Epithelial cell of esophagus (primary cell): ENCODE measurements around the gene TCP11.

Source experiments
- DNase-seq: peaks from one replicate; pipeline ENCODE4 v3.0.0; 2010; ENCODE audit warnings: low read depth
- H3K4me3 ChIP-seq: 2 replicates; pipeline ENCODE4 v1.5.1; 2011; ENCODE audit warnings: mild to moderate bottlenecking, low read length, control low read depth
- CTCF ChIP-seq: IDR thresholded peaks from 2 replicates; pipeline ENCODE4 v1.5.1; 2011; ENCODE audit warnings: low read depth, mild to moderate bottlenecking, low read length, control low read depth, inconsistent platforms; ENCODE audit not compliant: insufficient read depth; ENCODE audit errors: missing control alignments

TCP11 gene

GRCh38 chr6:35148167-35148741 lies 7.1 kb upstream of the TCP11 start:
- DNase-seq = peak; percentile 36
- H3K4me3 ChIP-seq = no peak overlapping the region
- no peak for TF ChIP-seq CTCF

- no peak overlapping the region for H3K4me3 ChIP-seq
- TF ChIP-seq CTCF = no peak
- DNase-seq = no peak
These were observed 6.3 kb upstream of the TCP11 start for GRCh38 chr6:35147486-35147885.

- TF ChIP-seq CTCF = no peak
- H3K4me3 ChIP-seq = no peak overlapping the region
- DNase-seq = no peak
These were observed 5.9 kb upstream of the TCP11 start for GRCh38 chr6:35147026-35147425.

GRCh38 chr6:35146453-35146852 lies 5.3 kb upstream of the TCP11 start:
- no peak overlapping the region for H3K4me3 ChIP-seq
- DNase-seq = peak; percentile 65
- TF ChIP-seq CTCF = peak; percentile 84

GRCh38 chr6:35145757-35146156 lies 4.6 kb upstream of the TCP11 start:
- DNase-seq = no peak
- no peak overlapping the region for H3K4me3 ChIP-seq
- TF ChIP-seq CTCF = no peak

- no peak for DNase-seq
- no peak overlapping the region for H3K4me3 ChIP-seq
- TF ChIP-seq CTCF = no peak
These were observed 1.7 kb upstream of the TCP11 start for GRCh38 chr6:35142588-35143569.
